ENCODE results near the gene TRPM7.

Gene TRPM7

DNA sequence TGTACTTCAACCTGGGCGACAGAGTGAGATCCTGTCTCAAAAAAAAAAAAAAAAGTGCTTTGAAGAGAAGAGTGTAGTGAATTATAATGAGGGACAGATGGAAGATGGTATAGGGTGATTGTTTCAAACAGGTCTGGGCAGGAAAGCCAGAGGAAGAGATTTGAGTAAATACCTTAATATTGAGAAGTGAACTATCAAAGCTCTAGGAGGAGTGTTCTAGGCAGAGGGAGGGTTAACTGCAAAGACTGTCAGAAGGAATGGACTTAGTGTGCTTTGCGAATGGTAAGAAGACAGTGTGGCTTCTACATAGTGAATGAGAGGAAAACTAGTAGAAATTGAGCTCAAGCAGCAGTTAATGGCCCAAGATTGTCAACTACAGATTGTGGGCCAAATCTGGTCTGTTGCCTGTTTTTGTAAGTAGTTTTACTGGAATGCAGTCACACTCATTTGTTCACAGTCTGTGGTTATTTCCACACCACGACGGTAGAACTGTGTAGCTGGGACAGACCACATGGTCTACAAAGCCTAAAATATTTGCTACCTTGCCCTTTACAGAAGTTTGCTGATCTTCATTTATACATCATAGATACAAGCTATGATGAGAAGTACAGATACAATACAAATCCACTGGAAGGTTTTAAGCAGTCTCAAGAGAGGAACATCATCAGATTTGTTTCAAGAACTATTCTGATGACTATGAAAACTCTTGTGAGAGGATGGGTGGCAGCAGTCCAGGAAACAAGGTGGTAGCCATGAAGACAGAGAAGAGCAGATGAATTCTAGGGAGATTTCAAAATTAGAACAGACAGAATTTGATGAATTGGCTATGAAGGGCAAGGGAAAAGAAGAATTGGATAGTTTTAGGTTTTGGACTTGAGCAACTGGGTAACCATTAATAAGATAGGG lies 123.6 kb downstream of the TRPM7 start:
- H3K36me3 ChIP-seq (ENCODE audit: insufficient read depth, low read length), result peaks cover 59% of the 10 kb centered on the region
- H3K4me3 ChIP-seq (ENCODE audit: low read length), result no peak overlapping the region
- no peaks in the 10 kb centered on the region for H3K27me3 ChIP-seq (ENCODE audit: insufficient read depth, low read length)
- H3K9me3 ChIP-seq (ENCODE audit: insufficient read depth, low read depth, low read length), result no peaks in the 10 kb centered on the region
- H3K9ac ChIP-seq (ENCODE audit: low read depth, low read length), result no peak overlapping the region
- H3K4me1 ChIP-seq (ENCODE audit: insufficient read depth, low read length), result no peaks in the 10 kb centered on the region
- H3K27ac ChIP-seq (ENCODE audit: low read depth, low read length), result no peak overlapping the region
- 96% methylated on average over 4 of the region's 4 CpGs for WGBS

- no peak overlapping the region for H3K27ac ChIP-seq (ENCODE audit: low read depth, low read length)
- no peak overlapping the region for H3K9ac ChIP-seq (ENCODE audit: low read depth, low read length)
- WGBS, result 97% methylated on average over 2 of the region's 2 CpGs
- no peaks in the 10 kb centered on the region for H3K27me3 ChIP-seq (ENCODE audit: insufficient read depth, low read length)
- H3K36me3 ChIP-seq (ENCODE audit: insufficient read depth, low read length), result peaks cover 26% of the 10 kb centered on the region
- no peak overlapping the region for H3K4me3 ChIP-seq (ENCODE audit: low read length)
- no peaks in the 10 kb centered on the region for H3K9me3 ChIP-seq (ENCODE audit: insufficient read depth, low read depth, low read length)
- no peaks in the 10 kb centered on the region for H3K4me1 ChIP-seq (ENCODE audit: insufficient read depth, low read length)
These were observed 128.6 kb downstream of the TRPM7 start for GRCh38 chr15:50558012-50558411.

DNA sequence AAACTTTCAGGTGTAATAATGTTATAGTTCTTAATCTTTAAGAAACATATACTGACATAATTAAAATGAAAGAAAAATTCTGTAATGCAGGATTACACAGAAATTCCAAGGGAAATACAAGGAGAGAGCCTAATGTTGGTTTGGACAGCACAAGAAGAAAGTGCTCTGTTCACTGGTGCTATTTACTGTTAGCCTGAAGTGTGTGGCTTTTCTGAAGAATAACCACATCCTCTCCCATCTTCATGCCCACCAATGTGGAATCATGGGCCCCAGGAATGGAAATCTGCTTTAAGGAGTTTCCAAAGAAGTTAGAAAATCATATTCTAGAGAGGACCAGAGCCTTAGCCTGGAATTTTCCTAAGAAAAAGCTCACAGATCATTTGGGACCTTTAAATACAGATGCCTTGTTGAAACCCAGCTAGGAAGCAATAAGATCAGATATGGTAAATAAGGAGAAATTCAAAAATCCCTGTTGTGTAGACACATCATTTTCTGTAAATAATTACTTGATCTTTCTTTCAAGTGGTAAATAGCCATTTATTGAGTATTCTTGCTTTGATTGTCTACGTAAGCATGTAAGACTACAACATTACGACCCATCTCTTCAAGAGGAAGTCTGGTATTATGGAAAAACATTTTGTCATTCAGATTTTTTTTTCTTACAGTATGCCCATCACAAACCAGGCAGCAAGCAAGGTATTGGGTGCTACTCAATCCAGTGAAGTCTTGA lies 129.8 kb downstream of the TRPM7 start:
- H3K4me1 ChIP-seq (ENCODE audit: insufficient read depth, low read length), result no peaks in the 10 kb centered on the region
- H3K36me3 ChIP-seq (ENCODE audit: insufficient read depth, low read length), result peaks cover 18% of the 10 kb centered on the region
- no peaks in the 10 kb centered on the region for H3K9me3 ChIP-seq (ENCODE audit: insufficient read depth, low read depth, low read length)
- H3K9ac ChIP-seq (ENCODE audit: low read depth, low read length), result no peak overlapping the region
- 100% methylated on average over 1 of the region's 2 CpGs for WGBS
- H3K27me3 ChIP-seq (ENCODE audit: insufficient read depth, low read length), result no peaks in the 10 kb centered on the region
- H3K4me3 ChIP-seq (ENCODE audit: low read length), result no peak overlapping the region
- H3K27ac ChIP-seq (ENCODE audit: low read depth, low read length), result no peak overlapping the region

GRCh38 chr15:50552238-50552637 lies 134.4 kb downstream of the TRPM7 start:
- no peaks in the 10 kb centered on the region for H3K9me3 ChIP-seq (ENCODE audit: insufficient read depth, low read depth, low read length)
- no peak overlapping the region for H3K4me3 ChIP-seq (ENCODE audit: low read length)
- no peak overlapping the region for H3K9ac ChIP-seq (ENCODE audit: low read depth, low read length)
- no peaks in the 10 kb centered on the region for H3K4me1 ChIP-seq (ENCODE audit: insufficient read depth, low read length)
- H3K27ac ChIP-seq (ENCODE audit: low read depth, low read length), result no peak overlapping the region
- H3K36me3 ChIP-seq (ENCODE audit: insufficient read depth, low read length), result no peaks in the 10 kb centered on the region
- H3K27me3 ChIP-seq (ENCODE audit: insufficient read depth, low read length), result no peaks in the 10 kb centered on the region
- 96% methylated on average over 4 of the region's 4 CpGs for WGBS

DNA sequence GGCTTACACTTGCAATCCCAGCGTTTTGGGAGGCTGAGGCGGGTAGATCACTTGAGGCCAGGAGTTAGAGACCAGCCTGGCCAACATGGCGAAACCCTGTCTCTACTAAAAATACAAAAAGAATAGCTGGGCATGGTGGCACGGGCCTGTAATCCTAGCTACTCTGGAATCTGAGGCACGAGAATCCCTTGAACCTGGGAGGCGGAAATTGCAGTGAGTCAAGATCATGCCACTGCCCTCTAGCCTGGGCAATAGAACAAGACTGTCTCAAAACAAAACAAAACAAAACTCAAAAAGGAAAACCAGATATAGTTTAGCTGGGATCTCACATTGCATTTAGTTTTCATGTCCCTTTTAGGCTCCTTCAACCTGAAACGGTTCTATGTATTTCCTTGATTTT lies 137.3 kb downstream of the TRPM7 start:
- H3K4me3 ChIP-seq (ENCODE audit: low read length), result no peak overlapping the region
- H3K4me1 ChIP-seq (ENCODE audit: insufficient read depth, low read length), result no peaks in the 10 kb centered on the region
- H3K27ac ChIP-seq (ENCODE audit: low read depth, low read length), result no peak overlapping the region
- no peaks in the 10 kb centered on the region for H3K27me3 ChIP-seq (ENCODE audit: insufficient read depth, low read length)
- 89% methylated on average over 7 of the region's 7 CpGs for WGBS
- no peaks in the 10 kb centered on the region for H3K36me3 ChIP-seq (ENCODE audit: insufficient read depth, low read length)
- H3K9ac ChIP-seq (ENCODE audit: low read depth, low read length), result no peak overlapping the region
- no peaks in the 10 kb centered on the region for H3K9me3 ChIP-seq (ENCODE audit: insufficient read depth, low read depth, low read length)

GRCh38 chr15:50546566-50546965 lies 140.0 kb downstream of the TRPM7 start, which contains the start of gene USP50:
Gene USP50, minus strand, starts transcription at chr15:50546666. Its CDS starts 141 bp downstream, at chr15:50546525.
- no peaks in the 10 kb centered on the region for H3K9me3 ChIP-seq (ENCODE audit: insufficient read depth, low read depth, low read length)

GRCh38 chr15:50544368-50544767 lies 142.2 kb downstream of the TRPM7 start:
- Histone ChIP-seq H3K4me1 (ENCODE audit: insufficient read depth, low read length) (no peaks in the 10 kb centered on the region), H3K27me3 (ENCODE audit: insufficient read depth, low read length) (no peaks in the 10 kb centered on the region), H3K9me3 (ENCODE audit: insufficient read depth, low read depth, low read length) (no peaks in the 10 kb centered on the region), H3K36me3 (ENCODE audit: insufficient read depth, low read length) (no peaks in the 10 kb centered on the region), H3K9ac (ENCODE audit: low read depth, low read length) (no peak overlapping the region), H3K27ac (ENCODE audit: low read depth, low read length) (no peak overlapping the region), H3K4me3 (ENCODE audit: low read length) (no peak overlapping the region)
- 46% methylated on average over 4 of the region's 5 CpGs for WGBS

More at GRCh38 chr15:50546566-50546965, 140.0 kb downstream of the TRPM7 start, which contains the start of gene USP50:
- Histone ChIP-seq H3K9ac (ENCODE audit: low read depth, low read length) (no peak within 1 kb of the TSS), H3K4me1 (ENCODE audit: insufficient read depth, low read length) (no peaks in the 10 kb centered on the region), H3K27me3 (ENCODE audit: insufficient read depth, low read length) (no peaks in the 10 kb centered on the region), H3K36me3 (ENCODE audit: insufficient read depth, low read length) (no peaks in the 10 kb centered on the region), H3K4me3 (ENCODE audit: low read length) (no peak within 1 kb of the TSS), H3K27ac (ENCODE audit: low read depth, low read length) (no peak within 1 kb of the TSS)
- 95% methylated on average over 5 of the region's 5 CpGs for WGBS

DNA sequence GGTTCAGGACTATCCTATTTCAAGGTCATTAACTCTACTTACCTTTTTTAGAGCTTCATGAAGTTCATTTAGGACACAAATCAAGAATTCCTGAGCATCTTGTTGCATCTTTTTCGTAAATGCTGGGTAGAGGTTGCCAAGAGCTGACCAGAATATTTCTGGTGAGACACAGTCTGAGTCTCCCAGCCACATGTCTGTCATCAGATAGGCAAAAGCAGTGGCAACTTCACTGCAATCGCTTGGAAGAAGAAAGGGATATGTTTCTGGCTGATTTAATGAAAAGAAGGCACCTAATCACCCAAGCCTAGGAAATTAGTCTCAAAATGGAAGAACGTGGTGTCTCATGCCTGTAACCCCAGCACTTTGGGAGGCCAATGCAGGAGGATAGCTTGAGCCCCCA lies 143.0 kb downstream of the TRPM7 start:
- Histone ChIP-seq H3K4me3 (ENCODE audit: low read length) (no peak overlapping the region), H3K9ac (ENCODE audit: low read depth, low read length) (no peak overlapping the region), H3K9me3 (ENCODE audit: insufficient read depth, low read depth, low read length) (no peaks in the 10 kb centered on the region), H3K27me3 (ENCODE audit: insufficient read depth, low read length) (no peaks in the 10 kb centered on the region), H3K27ac (ENCODE audit: low read depth, low read length) (no peak overlapping the region), H3K36me3 (ENCODE audit: insufficient read depth, low read length) (no peaks in the 10 kb centered on the region), H3K4me1 (ENCODE audit: insufficient read depth, low read length) (no peaks in the 10 kb centered on the region)
- WGBS, result 94% methylated on average over 3 of the region's 3 CpGs

DNA sequence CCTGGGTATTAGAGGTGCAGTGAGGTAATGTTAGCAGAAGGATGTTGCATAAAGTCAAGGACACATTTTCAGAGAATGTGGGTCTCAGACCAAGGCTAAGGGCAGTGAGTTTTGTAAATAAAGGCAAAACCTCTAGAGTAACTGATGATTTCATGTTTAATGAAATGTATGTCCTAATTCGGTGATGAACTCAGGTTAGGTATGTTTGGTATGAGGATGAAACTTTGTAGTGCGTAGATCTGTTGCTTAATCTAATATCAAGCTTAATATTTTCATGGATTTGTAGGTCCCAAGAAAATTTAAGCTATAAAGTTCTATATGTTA lies 143.7 kb downstream of the TRPM7 start:
- Histone ChIP-seq H3K36me3 (ENCODE audit: insufficient read depth, low read length) (no peaks in the 10 kb centered on the region), H3K4me3 (ENCODE audit: low read length) (no peak overlapping the region), H3K27me3 (ENCODE audit: insufficient read depth, low read length) (no peaks in the 10 kb centered on the region), H3K4me1 (ENCODE audit: insufficient read depth, low read length) (no peaks in the 10 kb centered on the region), H3K27ac (ENCODE audit: low read depth, low read length) (no peak overlapping the region), H3K9me3 (ENCODE audit: insufficient read depth, low read depth, low read length) (no peaks in the 10 kb centered on the region), H3K9ac (ENCODE audit: low read depth, low read length) (no peak overlapping the region)
- WGBS, result 94% methylated on average over 1 of the region's 2 CpGs

- no peaks in the 10 kb centered on the region for H3K36me3 ChIP-seq (ENCODE audit: insufficient read depth, low read length)
- H3K4me1 ChIP-seq (ENCODE audit: insufficient read depth, low read length), result no peaks in the 10 kb centered on the region
- no peaks in the 10 kb centered on the region for H3K27me3 ChIP-seq (ENCODE audit: insufficient read depth, low read length)
- H3K27ac ChIP-seq (ENCODE audit: low read depth, low read length), result no peak overlapping the region
- no peaks in the 10 kb centered on the region for H3K9me3 ChIP-seq (ENCODE audit: insufficient read depth, low read depth, low read length)
- no peak overlapping the region for H3K4me3 ChIP-seq (ENCODE audit: low read length)
- WGBS, result 97% methylated on average over 4 of the region's 4 CpGs
- H3K9ac ChIP-seq (ENCODE audit: low read depth, low read length), result no peak overlapping the region
These were observed 154.8 kb downstream of the TRPM7 start for GRCh38 chr15:50531766-50532165.

DNA sequence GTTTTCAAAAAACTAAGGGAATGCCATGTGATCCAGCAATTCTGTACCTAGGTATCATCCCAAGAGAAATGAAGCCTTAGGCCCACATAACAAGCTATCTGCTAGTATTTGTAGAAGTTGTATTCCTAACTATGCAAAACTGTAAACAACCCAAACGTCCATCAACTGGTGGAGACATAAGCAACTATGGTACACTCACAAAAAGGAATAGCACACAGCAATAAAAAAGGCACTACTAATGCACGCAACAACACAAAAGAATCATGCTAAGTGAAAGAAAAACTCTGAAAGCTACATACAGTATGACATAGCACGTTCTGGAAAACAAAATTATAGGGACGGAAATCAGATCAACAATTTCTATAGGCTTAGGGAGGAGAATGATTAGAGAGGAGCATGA lies 155.4 kb downstream of the TRPM7 start:
- no peak overlapping the region for H3K9ac ChIP-seq (ENCODE audit: low read depth, low read length)
- no peaks in the 10 kb centered on the region for H3K4me1 ChIP-seq (ENCODE audit: insufficient read depth, low read length)
- H3K27ac ChIP-seq (ENCODE audit: low read depth, low read length), result no peak overlapping the region
- 92% methylated on average over 4 of the region's 4 CpGs for WGBS
- H3K27me3 ChIP-seq (ENCODE audit: insufficient read depth, low read length), result no peaks in the 10 kb centered on the region
- H3K9me3 ChIP-seq (ENCODE audit: insufficient read depth, low read depth, low read length), result no peaks in the 10 kb centered on the region
- H3K36me3 ChIP-seq (ENCODE audit: insufficient read depth, low read length), result no peaks in the 10 kb centered on the region
- H3K4me3 ChIP-seq (ENCODE audit: low read length), result no peak overlapping the region
